Sigmoid colon (tissue), 4 donors: ENCODE measurements around the gene PAX5.

Source experiments
- EP300 ChIP-seq, 4 donors: sonication (generic); formaldehyde crosslinking; IDR thresholded peaks; one replicate each; pipeline ENCODE4 v1.6.1; 2017; ENCODE audit warnings: antibody characterized with exemption in 4 of 4
- POLR2AphosphoS5 ChIP-seq, 4 donors: sonication (generic); formaldehyde crosslinking; IDR thresholded peaks; one replicate each; pipeline ENCODE4 v1.6.1; 2017; ENCODE audit warnings: antibody characterized with exemption in 4 of 4
- TF ChIP-seq, protein P1 (sequence below), 4 experiments: fragments of 450-650 bp in 3 of 4; fragments of 200-600 bp in 1 of 4; IDR thresholded peaks; one replicate each; pipeline ENCODE4 v1.5.1; 2016 to 2019; ENCODE audit warnings: antibody characterized with exemption in 4 of 4, mild to moderate bottlenecking in 3 of 4, moderate library complexity in 2 of 4

DNA sequence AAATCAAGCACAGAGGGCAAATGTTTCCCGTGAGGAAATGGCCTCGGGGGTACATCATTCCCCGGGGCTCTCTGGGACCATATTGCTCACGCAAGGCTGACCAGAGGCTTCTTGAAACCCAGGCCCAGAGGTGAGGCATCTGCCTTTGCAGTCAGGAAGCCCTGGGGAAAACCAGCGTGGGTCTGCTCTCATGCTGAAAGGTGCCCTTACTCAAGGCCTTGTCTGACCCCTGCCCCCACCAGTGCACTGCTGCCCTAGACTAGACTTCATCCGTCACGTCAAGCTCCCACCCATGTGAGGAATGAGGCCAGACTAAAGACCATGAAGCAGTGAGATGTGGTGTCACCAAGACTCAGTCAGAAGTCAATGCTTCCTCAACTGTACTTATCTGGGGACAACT lies 66.1 kb downstream of the PAX5 start:
- TF ChIP-seq POLR2AphosphoS5 (IDR thresholded peaks at IDR 0.05) (no peak), EP300 (IDR thresholded peaks at IDR 0.05) (no peak)
- TF ChIP-seq, protein P1, sequence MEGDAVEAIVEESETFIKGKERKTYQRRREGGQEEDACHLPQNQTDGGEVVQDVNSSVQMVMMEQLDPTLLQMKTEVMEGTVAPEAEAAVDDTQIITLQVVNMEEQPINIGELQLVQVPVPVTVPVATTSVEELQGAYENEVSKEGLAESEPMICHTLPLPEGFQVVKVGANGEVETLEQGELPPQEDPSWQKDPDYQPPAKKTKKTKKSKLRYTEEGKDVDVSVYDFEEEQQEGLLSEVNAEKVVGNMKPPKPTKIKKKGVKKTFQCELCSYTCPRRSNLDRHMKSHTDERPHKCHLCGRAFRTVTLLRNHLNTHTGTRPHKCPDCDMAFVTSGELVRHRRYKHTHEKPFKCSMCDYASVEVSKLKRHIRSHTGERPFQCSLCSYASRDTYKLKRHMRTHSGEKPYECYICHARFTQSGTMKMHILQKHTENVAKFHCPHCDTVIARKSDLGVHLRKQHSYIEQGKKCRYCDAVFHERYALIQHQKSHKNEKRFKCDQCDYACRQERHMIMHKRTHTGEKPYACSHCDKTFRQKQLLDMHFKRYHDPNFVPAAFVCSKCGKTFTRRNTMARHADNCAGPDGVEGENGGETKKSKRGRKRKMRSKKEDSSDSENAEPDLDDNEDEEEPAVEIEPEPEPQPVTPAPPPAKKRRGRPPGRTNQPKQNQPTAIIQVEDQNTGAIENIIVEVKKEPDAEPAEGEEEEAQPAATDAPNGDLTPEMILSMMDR (IDR thresholded peaks at IDR 0.05) = no peak
